ENCODE measurements around the gene TMEM44. TPM values are rescaled to one million over a fixed set of nuclear protein-coding genes. Genes with fewer than 3 reads are reported as not detected.

Gene TMEM44
- total RNA-seq, 2 experiments from 2014 or later = 3.0 to 4.4 TPM

DNA sequence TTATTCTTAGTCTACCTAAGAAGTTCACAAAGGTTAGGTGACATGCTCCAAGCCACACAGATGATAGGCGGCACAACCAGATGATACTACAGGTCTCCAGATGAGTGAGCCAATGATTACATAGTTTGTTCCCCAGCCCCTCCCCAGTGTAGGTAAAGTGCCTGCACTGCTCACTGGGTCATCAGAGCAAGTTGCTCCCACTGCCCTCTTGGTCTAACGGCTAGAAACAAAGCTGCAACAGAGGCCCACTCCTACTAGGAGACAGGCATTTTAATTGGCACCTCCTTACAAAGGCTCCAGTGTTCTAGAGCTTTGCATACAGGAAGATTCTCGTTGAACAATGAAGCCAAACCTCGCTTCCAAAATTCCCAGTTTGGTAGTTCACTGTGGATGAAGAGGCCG lies 47.3 kb downstream of the TMEM44 start:
- Mint-ChIP-seq H3K27me3 (no peaks in the 10 kb centered on the region), H3K36me3 (peaks cover 29% of the 10 kb centered on the region), H3K27ac (no peak overlapping the region), H3K9me3 (peaks cover 13% of the 10 kb centered on the region), H3K4me3 (no peak overlapping the region), H3K4me1 (peaks cover 12% of the 10 kb centered on the region)
- DNase-seq = no peak

- peak overlapping the region; percentile 40 for H3K27ac Mint-ChIP-seq
- H3K4me3 Mint-ChIP-seq = peak overlapping the region; percentile 94
- peaks cover 12% of the 10 kb centered on the region for H3K4me1 Mint-ChIP-seq
- H3K27me3 Mint-ChIP-seq = no peaks in the 10 kb centered on the region
- peak; percentile 11 for DNase-seq
- H3K36me3 Mint-ChIP-seq = peaks cover 29% of the 10 kb centered on the region
- H3K9me3 Mint-ChIP-seq = peaks cover 13% of the 10 kb centered on the region
These were observed 48.4 kb downstream of the TMEM44 start for GRCh38 chr3:194584866-194585265.

GRCh38 chr3:194584320-194584776 lies 48.9 kb downstream of the TMEM44 start:
- no peak for DNase-seq
- no peaks in the 10 kb centered on the region for H3K27me3 Mint-ChIP-seq
- H3K27ac Mint-ChIP-seq = peak overlapping the region; percentile 96
- H3K36me3 Mint-ChIP-seq = peaks cover 29% of the 10 kb centered on the region
- H3K4me1 Mint-ChIP-seq = peaks cover 12% of the 10 kb centered on the region
- H3K4me3 Mint-ChIP-seq = peak overlapping the region; percentile 94
- peaks cover 13% of the 10 kb centered on the region for H3K9me3 Mint-ChIP-seq

DNA sequence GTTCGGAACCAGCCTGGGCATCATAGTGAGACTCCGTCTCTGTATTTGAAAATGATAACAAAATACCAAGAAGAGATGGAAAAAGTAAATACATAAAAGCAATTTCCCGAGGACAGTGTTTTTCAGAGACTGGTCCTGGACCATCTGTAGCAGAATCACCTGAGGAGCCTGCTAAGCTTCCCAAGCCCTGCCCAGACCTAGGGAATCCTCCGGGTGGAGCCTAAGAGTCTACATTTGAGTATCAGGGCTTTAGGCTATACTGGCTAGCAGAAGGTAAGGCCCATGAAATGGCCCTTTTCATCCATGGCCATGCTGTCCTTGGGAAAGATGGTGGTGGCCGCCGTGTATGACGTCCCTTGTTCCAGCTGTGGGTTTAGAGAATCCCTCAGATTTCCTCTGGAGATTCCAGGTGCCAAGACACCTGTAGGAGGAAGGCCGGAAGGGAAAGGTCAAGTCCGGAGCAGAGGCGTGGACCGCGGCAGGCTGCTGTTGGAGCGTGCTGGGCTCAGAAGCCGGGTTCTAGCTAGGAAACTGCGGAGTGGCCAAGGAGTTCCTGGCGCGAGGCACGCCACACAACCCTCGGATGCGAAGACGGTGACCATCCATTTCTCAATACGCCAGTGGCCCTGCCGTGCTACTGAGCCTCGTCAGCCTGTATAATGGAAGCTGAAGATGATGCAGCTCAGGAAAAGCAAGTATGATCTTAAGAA lies 50.9 kb downstream of the TMEM44 start:
- no peaks in the 10 kb centered on the region for H3K27me3 Mint-ChIP-seq
- H3K36me3 Mint-ChIP-seq = peaks cover 26% of the 10 kb centered on the region
- H3K4me3 Mint-ChIP-seq = peak overlapping the region; percentile 48
- DNase-seq = no peak
- H3K27ac Mint-ChIP-seq = no peak overlapping the region
- peaks cover 13% of the 10 kb centered on the region for H3K9me3 Mint-ChIP-seq
- H3K4me1 Mint-ChIP-seq = peaks cover 15% of the 10 kb centered on the region

- Mint-ChIP-seq H3K4me3 (no peak overlapping the region), H3K36me3 (peaks cover 3% of the 10 kb centered on the region), H3K27ac (no peak overlapping the region), H3K9me3 (no peaks in the 10 kb centered on the region), H3K4me1 (peaks cover 6% of the 10 kb centered on the region), H3K27me3 (no peaks in the 10 kb centered on the region)
- no peak for DNase-seq
These were observed 54.1 kb downstream of the TMEM44 start for GRCh38 chr3:194579091-194579606.

DNA sequence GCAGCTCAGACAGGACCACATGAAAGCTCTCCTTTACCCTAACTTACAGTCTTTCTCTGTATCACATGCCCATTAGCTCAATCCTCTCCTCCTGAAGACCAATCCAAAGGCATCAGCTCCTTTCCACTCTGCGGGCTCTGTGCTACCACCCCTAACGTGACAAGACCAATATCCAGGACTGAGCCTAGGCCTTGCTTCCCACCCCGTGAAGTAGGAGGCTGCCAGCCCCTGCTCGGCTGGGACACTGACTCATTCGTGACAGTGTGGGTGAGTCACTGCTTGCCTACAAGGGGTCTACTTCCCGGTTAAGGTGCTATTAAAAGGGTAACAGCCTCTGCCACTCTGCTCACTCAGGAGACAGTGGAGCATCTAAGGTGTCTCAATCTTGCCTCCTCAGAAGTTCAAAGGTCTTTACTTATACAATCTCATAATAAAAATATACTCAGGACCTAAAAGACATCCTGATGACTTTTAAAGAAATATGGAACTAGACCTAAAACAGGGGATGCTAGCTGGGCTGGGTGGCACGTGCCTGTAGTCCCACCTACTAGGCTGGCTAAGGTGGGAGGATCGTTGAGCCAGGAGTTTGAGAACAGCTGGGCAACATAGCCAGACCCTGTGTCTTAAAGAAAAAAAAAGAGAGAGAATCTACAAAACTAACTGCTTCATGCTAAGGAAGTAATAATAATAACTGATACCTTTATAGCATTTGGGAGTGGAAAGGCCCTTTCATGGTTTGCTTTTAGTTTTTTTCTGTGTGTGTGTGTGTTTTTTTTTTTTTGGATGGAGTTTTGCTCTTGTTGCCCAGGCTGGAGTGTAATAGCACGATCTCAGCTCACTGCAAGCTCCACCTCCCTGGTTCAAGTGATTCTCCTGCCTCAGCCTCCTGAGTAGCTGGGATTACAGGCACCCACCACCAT lies 55.0 kb downstream of the TMEM44 start:
- DNase-seq = peak; percentile 31
- Mint-ChIP-seq H3K27ac (no peak overlapping the region), H3K9me3 (no peaks in the 10 kb centered on the region), H3K4me1 (peaks cover 8% of the 10 kb centered on the region), H3K36me3 (no peaks in the 10 kb centered on the region), H3K27me3 (peaks cover 7% of the 10 kb centered on the region), H3K4me3 (no peak overlapping the region)

- H3K9me3 Mint-ChIP-seq = no peaks in the 10 kb centered on the region
- DNase-seq = no peak
- no peaks in the 10 kb centered on the region for H3K36me3 Mint-ChIP-seq
- H3K27me3 Mint-ChIP-seq = peaks cover 26% of the 10 kb centered on the region
- no peak overlapping the region for H3K4me3 Mint-ChIP-seq
- H3K27ac Mint-ChIP-seq = no peak overlapping the region
- peaks cover 8% of the 10 kb centered on the region for H3K4me1 Mint-ChIP-seq
These were observed 57.6 kb downstream of the TMEM44 start for GRCh38 chr3:194575484-194576210.

DNA sequence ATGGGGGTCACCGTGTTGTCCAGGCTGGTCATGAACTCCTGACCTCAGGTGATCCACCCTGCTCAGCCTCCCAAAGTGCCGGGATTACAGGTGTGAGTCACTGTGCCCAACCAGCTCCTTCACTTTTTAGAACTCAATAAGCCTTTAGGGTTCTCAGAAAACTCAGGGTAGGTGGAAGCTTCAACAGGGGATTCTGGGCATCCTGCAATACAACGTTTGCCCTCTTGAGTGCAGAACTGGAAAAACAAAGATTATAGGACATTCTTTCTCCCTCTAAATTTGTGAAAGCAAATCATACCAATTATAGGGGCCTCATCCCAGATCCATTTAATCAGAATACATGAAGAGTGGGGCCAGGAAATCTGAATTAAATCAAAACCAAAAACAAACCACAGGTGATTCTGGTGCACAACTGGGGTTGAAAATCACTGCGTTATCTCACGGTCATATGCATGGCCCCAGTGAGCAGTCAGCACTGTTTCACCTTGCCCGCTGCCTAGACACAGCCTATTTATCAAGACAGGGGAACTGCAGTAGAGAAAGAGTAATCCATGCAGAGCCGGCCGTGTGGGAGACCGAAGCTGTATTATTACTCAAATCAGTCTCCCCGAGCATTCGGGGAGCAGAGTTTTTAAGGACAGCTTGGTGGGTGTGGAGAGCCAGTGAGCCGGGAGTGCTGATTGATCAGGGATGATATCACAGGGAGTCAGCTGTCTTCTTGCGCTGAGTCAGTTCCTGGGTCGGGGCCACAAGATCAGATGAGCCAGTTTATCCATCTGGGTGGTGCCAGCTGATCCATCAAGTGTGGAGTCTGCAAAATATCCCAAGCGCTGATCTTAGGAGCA lies 58.4 kb downstream of the TMEM44 start:
- peaks cover 26% of the 10 kb centered on the region for H3K27me3 Mint-ChIP-seq
- H3K4me1 Mint-ChIP-seq = peaks cover 8% of the 10 kb centered on the region
- H3K36me3 Mint-ChIP-seq = no peaks in the 10 kb centered on the region
- no peak overlapping the region for H3K4me3 Mint-ChIP-seq
- no peak for DNase-seq
- H3K27ac Mint-ChIP-seq = no peak overlapping the region
- H3K9me3 Mint-ChIP-seq = no peaks in the 10 kb centered on the region

DNA sequence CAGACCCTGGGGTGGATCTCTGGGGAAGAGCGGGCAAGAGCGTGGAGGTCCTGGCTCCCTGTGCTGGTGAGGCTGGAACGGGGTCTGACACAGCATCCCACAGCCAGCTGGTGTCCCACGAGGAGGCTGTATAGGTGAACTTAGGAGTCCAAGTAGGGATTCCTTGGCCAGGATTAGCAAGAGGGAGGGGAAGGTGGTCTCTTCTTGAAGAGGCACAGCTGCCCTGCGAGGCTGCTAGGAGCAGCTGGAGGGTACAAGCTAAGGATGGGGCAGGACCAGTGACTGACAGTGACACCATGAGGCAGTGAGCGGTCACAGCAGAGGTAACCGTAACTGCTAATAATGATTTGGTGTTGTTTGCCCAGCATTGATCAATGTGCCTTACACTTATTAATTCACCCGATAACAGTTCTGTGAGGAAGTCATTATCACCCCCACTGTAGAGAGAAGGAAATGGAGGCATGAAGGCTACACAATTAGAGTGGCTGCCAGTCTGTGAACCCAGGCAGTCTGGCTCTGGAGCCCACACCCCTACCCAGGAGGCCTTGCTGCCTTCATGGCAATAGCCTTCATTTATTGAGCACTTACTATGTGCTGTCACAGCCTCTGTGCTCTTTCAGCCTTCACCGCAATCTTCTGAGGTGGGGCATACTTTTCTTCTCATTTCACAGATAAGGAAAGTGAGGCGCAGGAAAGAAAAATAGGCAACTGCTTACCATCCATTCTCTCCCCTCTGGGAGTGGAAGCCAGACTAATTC lies 59.4 kb downstream of the TMEM44 start:
- no peaks in the 10 kb centered on the region for H3K36me3 Mint-ChIP-seq
- H3K4me3 Mint-ChIP-seq = no peak overlapping the region
- no peaks in the 10 kb centered on the region for H3K9me3 Mint-ChIP-seq
- peaks cover 26% of the 10 kb centered on the region for H3K27me3 Mint-ChIP-seq
- H3K4me1 Mint-ChIP-seq = peaks cover 8% of the 10 kb centered on the region
- H3K27ac Mint-ChIP-seq = no peak overlapping the region
- peak; percentile 30 for DNase-seq

DNA sequence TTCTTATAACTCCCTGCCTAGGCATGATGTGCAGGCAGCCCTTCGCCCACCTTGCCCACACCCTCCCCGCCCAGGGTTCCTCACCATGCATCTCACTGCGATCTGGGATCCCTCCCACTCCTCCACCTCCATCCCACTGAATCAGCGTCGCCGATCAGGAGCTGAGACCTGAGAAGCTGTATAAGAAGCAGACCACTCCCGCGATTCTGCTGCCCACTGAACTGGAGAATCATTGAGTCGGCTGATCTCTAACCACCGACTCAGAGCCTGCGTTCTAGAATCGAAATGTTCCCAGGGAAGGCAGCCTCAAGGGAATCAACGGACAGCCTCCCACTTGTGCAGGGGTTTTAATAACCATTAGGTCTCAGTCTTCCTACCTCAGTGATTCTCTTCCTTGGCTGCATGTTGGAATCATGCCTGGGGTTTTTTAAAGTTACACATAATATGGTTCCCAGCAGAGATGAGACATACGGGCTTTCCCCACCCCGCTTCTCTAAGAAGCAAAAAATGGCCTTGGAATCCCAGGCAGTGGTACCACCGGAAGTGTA lies 60.2 kb downstream of the TMEM44 start:
- no peak for DNase-seq
- peaks cover 7% of the 10 kb centered on the region for H3K4me1 Mint-ChIP-seq
- no peak overlapping the region for H3K4me3 Mint-ChIP-seq
- peaks cover 26% of the 10 kb centered on the region for H3K27me3 Mint-ChIP-seq
- no peak overlapping the region for H3K27ac Mint-ChIP-seq
- no peaks in the 10 kb centered on the region for H3K36me3 Mint-ChIP-seq
- H3K9me3 Mint-ChIP-seq = no peaks in the 10 kb centered on the region

- Mint-ChIP-seq H3K36me3 (no peaks in the 10 kb centered on the region), H3K9me3 (no peaks in the 10 kb centered on the region), H3K4me1 (peaks cover 5% of the 10 kb centered on the region), H3K4me3 (no peak overlapping the region), H3K27me3 (peaks cover 26% of the 10 kb centered on the region), H3K27ac (no peak overlapping the region)
- no peak for DNase-seq
These were observed 61.0 kb downstream of the TMEM44 start for GRCh38 chr3:194572143-194572789.

DNA sequence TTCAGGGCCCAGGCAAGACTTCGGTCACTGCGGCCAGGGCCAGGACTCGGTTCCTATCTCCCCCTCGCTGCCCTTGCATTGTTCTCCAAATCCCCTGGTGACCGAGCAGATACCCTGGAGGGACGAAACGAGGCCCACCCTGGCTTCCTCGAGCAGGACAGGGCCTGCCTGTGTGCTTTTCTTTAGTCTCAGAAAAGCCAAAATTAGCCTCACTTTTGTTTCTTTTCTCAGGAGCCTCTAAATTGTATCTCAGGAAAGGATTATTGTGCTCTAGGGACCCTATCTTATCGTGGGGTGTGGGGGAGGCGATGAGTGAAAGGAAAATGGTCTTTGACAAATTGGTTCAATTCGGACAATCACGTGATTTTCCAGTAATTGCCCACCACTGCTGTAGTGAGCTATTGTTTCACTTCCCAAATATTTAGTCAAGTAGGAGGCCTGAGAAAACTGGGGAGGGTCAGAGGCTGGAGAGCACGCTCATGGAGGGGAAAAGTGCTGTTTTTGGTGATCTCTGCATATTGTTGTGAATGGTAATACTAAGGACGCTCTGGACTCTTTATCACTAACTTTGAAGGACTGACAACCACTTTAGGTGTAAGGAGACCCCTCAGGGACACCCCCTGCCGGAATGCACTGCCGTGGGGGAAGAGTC lies 61.6 kb downstream of the TMEM44 start:
- no peaks in the 10 kb centered on the region for H3K9me3 Mint-ChIP-seq
- peaks cover 26% of the 10 kb centered on the region for H3K27me3 Mint-ChIP-seq
- no peak for DNase-seq
- H3K4me1 Mint-ChIP-seq = peaks cover 5% of the 10 kb centered on the region
- no peak overlapping the region for H3K27ac Mint-ChIP-seq
- H3K4me3 Mint-ChIP-seq = no peak overlapping the region
- H3K36me3 Mint-ChIP-seq = no peaks in the 10 kb centered on the region

Data from activated naive CD8-positive, alpha-beta T cell treated with anti-CD3 and anti-CD28 coated beads for 36 hours (primary cell).